K562 (cell line): ENCODE measurements around the gene VTA1. TPM values are rescaled to one million over a fixed set of nuclear protein-coding genes. Genes with fewer than 3 reads are reported as not detected.

Experiments
- ATAC-seq: fragments of 200-7000 bp; cut with Tn5 transposase; 3 replicates; pipeline ENCODE4 v1.9.1; 2020; ENCODE audit warnings: moderate library complexity
- BruUV-seq: library from RNA; stranded (reverse); fragments of 400-500 nt; replicated peaks from 2 replicates; lab custom pipeline; 2021; lab: Mats Ljungman, UMichigan
- CTCF ChIA-PET: fragments of 300-600 bp; formaldehyde crosslinking; extraction: SDS; loops from one replicate; lab custom pipeline; 2021; ENCODE audit warnings: low intra/inter-chr PET ratio; lab: Yijun Ruan, JAX
- POLR2A ChIA-PET: fragments of 300-600, 350-650 bp; sonication (Branson Sonifier 250); formaldehyde crosslinking; extraction: SDS; loops from one replicate; lab custom pipeline; 2021; ENCODE audit warnings: antibody characterized with exemption, inconsistent platforms; lab: Yijun Ruan, JAX
- DNase-seq, 4 experiments: peaks; one replicate each; pipeline versions ENCODE4 v3.0.0 to v3.0.0-alpha.2; 2011 to 2018; ENCODE audit warnings: low spot score in 3 of 4, mixed read lengths in 3 of 4; ENCODE audit errors: extremely low read depth in 1 of 4
- FAIRE-seq: peaks from 2 replicates; lab custom pipeline; 2011; peaks lifted over from hg19 to GRCh38; lab: Jason Lieb, UNC
- H2AFZ ChIP-seq: 2 replicates; pipeline ENCODE4 v1.6.0; 2011; ENCODE audit warnings: low read depth, low read length, control low read depth, inconsistent platforms
- H3K27ac ChIP-seq: fragments of 200-600 bp; 3 replicates; pipeline ENCODE4 v1.8.0; 2011; ENCODE audit warnings: low read depth, mild to moderate bottlenecking, control low read depth, inconsistent platforms, low read length, moderate library complexity, mixed read lengths; ENCODE audit errors: extremely low read depth
- H3K27me3 ChIP-seq, 2 experiments: fragments of 300-600 bp in 1 of 2; 2 replicates in 1 of 2; 3 replicates in 1 of 2; pipeline versions ENCODE4 v1.6.0 to v1.8.0; 2011; ENCODE audit warnings: inconsistent platforms in 2 of 2, low read length in 2 of 2, mild to moderate bottlenecking in 1 of 2, mixed read lengths in 1 of 2, moderate library complexity in 1 of 2; ENCODE audit not compliant: control insufficient read depth in 2 of 2, insufficient read depth in 2 of 2
- H3K36me3 ChIP-seq: fragments of 300-600 bp; 3 replicates; pipeline ENCODE4 v1.8.0; 2011; ENCODE audit warnings: mild to moderate bottlenecking, low read length, inconsistent platforms; ENCODE audit not compliant: control insufficient read depth, insufficient read depth
- H3K4me1 ChIP-seq, 2 experiments: fragments of 200-600 bp in 1 of 2; replicated peaks in 1 of 2; 2 replicates in 1 of 2; 3 replicates in 1 of 2; pipeline versions ENCODE4 v1.5.1 to v1.8.0; 2011; ENCODE audit warnings: inconsistent platforms in 2 of 2, low read length in 2 of 2, mild to moderate bottlenecking in 1 of 2, mixed read lengths in 1 of 2, moderate library complexity in 1 of 2; ENCODE audit not compliant: control insufficient read depth in 2 of 2, insufficient read depth in 2 of 2
- H3K4me2 ChIP-seq: 2 replicates; pipeline ENCODE4 v1.6.1; 2011; ENCODE audit warnings: low read length, control low read depth, inconsistent platforms, mixed read lengths; ENCODE audit not compliant: insufficient read depth
- H3K4me3 ChIP-seq: fragments of 200-600 bp; sonication (generic), shearing (Covaris generic); 2 replicates; pipeline ENCODE4 v1.5.1; 2016; ENCODE audit warnings: control low read depth, inconsistent platforms
- H3K79me2 ChIP-seq: fragments of 200-600 bp; 3 replicates; pipeline ENCODE4 v1.8.0; 2011; ENCODE audit warnings: low read length, inconsistent platforms; ENCODE audit not compliant: control insufficient read depth, insufficient read depth
- H3K9ac ChIP-seq, 2 experiments: 2 replicates each; pipeline versions ENCODE4 v1.6.0 to v1.6.1; 2011; ENCODE audit warnings: low read depth in 2 of 2, low read length in 2 of 2, control low read depth in 1 of 2, inconsistent platforms in 1 of 2, mild to moderate bottlenecking in 1 of 2, mixed read lengths in 1 of 2; ENCODE audit not compliant: insufficient read depth in 1 of 2
- H3K9me1 ChIP-seq: one replicate; pipeline ENCODE4 v1.6.0; 2011; ENCODE audit warnings: inconsistent platforms, mild to moderate bottlenecking, low read length, moderate library complexity; ENCODE audit not compliant: control insufficient read depth, insufficient read depth
- H3K9me3 ChIP-seq: replicated peaks from 2 replicates; pipeline ENCODE4 v1.5.1; 2011; ENCODE audit warnings: low read depth, low read length, inconsistent platforms; ENCODE audit not compliant: control insufficient read depth, insufficient read depth
- H4K20me1 ChIP-seq: replicated peaks from 2 replicates; pipeline ENCODE4 v1.6.1; 2011; ENCODE audit warnings: low read length, inconsistent platforms, mixed read lengths; ENCODE audit not compliant: control insufficient read depth, insufficient read depth
- GABPB1 ChIP-seq: sonication (generic); formaldehyde crosslinking; IDR thresholded peaks from 2 replicates; pipeline ENCODE4 v1.8.0; 2022; ENCODE audit warnings: mild to moderate bottlenecking, missing genetic modification reagents
- MAZ ChIP-seq, 2 experiments: fragments of 450-650 bp in 1 of 2; sonication (generic) in 1 of 2; formaldehyde crosslinking; IDR thresholded peaks in 1 of 2; conservative IDR thresholded peaks in 1 of 2; 2 replicates each; pipeline versions ENCODE4 v1.4.0 to v1.5.0; 2020; ENCODE audit warnings: mild to moderate bottlenecking in 1 of 2, missing genetic modification reagents in 1 of 2
- SP2 ChIP-seq: IDR thresholded peaks from 2 replicates; pipeline ENCODE4 v1.6.1; 2011; ENCODE audit warnings: mild to moderate bottlenecking, low read depth, low read length, moderate library complexity; ENCODE audit not compliant: poor library complexity, severe bottlenecking; ENCODE audit errors: extremely low read depth
- ZFP36 ChIP-seq: fragments of 150-350 bp; IDR thresholded peaks from 2 replicates; pipeline ENCODE4 v1.6.1; 2018; ENCODE audit warnings: low read length, low read depth; ENCODE audit not compliant: partially characterized antibody
- ZNF217 ChIP-seq: sonication (generic); formaldehyde crosslinking; IDR thresholded peaks from 2 replicates; pipeline ENCODE4 v1.8.0; 2022; ENCODE audit warnings: mild to moderate bottlenecking, missing genetic modification reagents
- ZNF316 ChIP-seq: fragments of 450-650 bp; IDR thresholded peaks from 2 replicates; pipeline ENCODE4 v1.6.1; 2016
- ZNF57 ChIP-seq: fragments of 450-650 bp; formaldehyde crosslinking; IDR thresholded peaks from 2 replicates; pipeline ENCODE4 v1.4.0; 2020; ENCODE audit warnings: mild to moderate bottlenecking, moderate library complexity
- in situ Hi-C: fragments of 300-500 bp; cut with MboI; formaldehyde crosslinking; loops from 4 replicates; pipeline ENCODE4 v1.15.0; 2018; ENCODE audit warnings: inconsistent platforms, mixed read lengths
- intact Hi-C: fragments of 100-400 bp; cut with micrococcal nuclease; formaldehyde crosslinking; loops from 2 replicates; pipeline ENCODE4 v1.14.2; 2022
- polyA plus RNA-seq, 8 experiments: library from polyadenylated mRNA; depleted of rRNA in 4 of 8; stranded (reverse) in 5 of 8; unstranded in 3 of 8; fragments of >200 nt; fragmentation: Nextera tagmentation in 2 of 8; fragmentation: Illumina TruSeq in 1 of 8; extraction: Ambion mirVana in 2 of 8; extraction: Trizol in 1 of 8; gene quantifications; 2 replicates each; pipeline versions ENCODE4 v1.2.1 to v1.2.3, GENCODE V29; 2011 to 2014; ENCODE audit warnings: inconsistent platforms in 1 of 8, missing spikeins in 1 of 8
- total RNA-seq, 7 experiments: library from RNA; depleted of rRNA in 6 of 7; stranded (reverse); fragments of >200 nt in 6 of 7; fragmentation: Illumina TruSeq in 2 of 7; extraction: Trizol in 2 of 7; gene quantifications; 2 replicates each; pipeline versions ENCODE4 v1.2.1 to v1.2.3, GENCODE V29; 2011 to 2021; ENCODE audit warnings: low replicate concordance in 1 of 7
- TF ChIP-seq, protein P1 (sequence below): fragments of 450-650 bp; formaldehyde crosslinking; IDR thresholded peaks from 2 replicates; pipeline ENCODE4 v1.4.0; 2020; ENCODE audit warnings: mild to moderate bottlenecking
- TF ChIP-seq, protein P2 (sequence below): fragments of 250-450 bp; sonication (Bioruptor Pico); IDR thresholded peaks from 2 replicates; pipeline ENCODE4 v1.5.0; 2021; ENCODE audit warnings: mild to moderate bottlenecking, moderate library complexity

VTA1 gene
- total and polyA plus RNA-seq, 9 of the 15 experiments (the other 6 are each of a cell fraction or from before 2014, with no cell fraction given) = 47.8 to 182 (median 84.6) TPM

DNA sequence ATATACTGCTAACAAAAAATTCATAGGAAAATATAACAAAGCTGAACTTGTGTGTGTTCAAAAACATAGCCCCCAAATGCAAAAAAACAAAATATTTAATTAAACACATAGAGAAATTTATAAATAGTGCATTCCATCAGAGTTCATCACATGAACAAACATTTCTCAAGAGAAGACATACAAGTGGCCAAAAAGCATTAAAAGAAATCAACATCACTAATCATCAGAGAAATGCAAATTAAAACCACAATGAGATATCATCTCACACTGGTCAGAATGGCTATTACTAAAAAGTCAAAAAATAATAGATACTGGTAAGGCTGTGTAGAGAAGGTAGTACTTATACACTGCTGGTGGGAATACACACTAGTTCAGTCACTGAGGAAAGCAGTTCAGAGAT lies 115.2 kb downstream of the VTA1 start:
- Histone ChIP-seq H3K79me2 (no peaks in the 10 kb centered on the region), H3K27ac (no peak overlapping the region), H3K4me1 (no peaks in the 10 kb centered on the region), H3K9ac (no peak overlapping the region), H3K27me3 (no peaks in the 10 kb centered on the region), H4K20me1 (no peaks in the 10 kb centered on the region), H3K4me2 (no peak overlapping the region), H3K9me3 (no peaks in the 10 kb centered on the region), H3K4me3 (no peak overlapping the region), H3K9me1 (no peaks in the 10 kb centered on the region), H3K36me3 (no peaks in the 10 kb centered on the region), H2AFZ (no peak overlapping the region)
- intact Hi-C loops (no loop called here), in situ Hi-C loops (no loop called here)
- no peak for ATAC-seq
- no peak for FAIRE-seq
- TF ChIP-seq ZNF57 (CRISPR knock-in tag) (no peak), ZNF316 (no peak), ZFP36 (no peak), SP2 (no peak), GABPB1 (no peak), MAZ (CRISPR knock-in tag; conservative IDR thresholded peaks at IDR 0.05 in 1 of 2, IDR thresholded peaks at IDR 0.05 in 1 of 2) (no peak), ZNF217 (CRISPR knock-in tag) (no peak)
- TF ChIP-seq, protein P1, sequence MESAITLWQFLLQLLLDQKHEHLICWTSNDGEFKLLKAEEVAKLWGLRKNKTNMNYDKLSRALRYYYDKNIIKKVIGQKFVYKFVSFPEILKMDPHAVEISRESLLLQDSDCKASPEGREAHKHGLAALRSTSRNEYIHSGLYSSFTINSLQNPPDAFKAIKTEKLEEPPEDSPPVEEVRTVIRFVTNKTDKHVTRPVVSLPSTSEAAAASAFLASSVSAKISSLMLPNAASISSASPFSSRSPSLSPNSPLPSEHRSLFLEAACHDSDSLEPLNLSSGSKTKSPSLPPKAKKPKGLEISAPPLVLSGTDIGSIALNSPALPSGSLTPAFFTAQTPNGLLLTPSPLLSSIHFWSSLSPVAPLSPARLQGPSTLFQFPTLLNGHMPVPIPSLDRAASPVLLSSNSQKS (CRISPR knock-in tag) = no peak
- TF ChIP-seq, protein P2, sequence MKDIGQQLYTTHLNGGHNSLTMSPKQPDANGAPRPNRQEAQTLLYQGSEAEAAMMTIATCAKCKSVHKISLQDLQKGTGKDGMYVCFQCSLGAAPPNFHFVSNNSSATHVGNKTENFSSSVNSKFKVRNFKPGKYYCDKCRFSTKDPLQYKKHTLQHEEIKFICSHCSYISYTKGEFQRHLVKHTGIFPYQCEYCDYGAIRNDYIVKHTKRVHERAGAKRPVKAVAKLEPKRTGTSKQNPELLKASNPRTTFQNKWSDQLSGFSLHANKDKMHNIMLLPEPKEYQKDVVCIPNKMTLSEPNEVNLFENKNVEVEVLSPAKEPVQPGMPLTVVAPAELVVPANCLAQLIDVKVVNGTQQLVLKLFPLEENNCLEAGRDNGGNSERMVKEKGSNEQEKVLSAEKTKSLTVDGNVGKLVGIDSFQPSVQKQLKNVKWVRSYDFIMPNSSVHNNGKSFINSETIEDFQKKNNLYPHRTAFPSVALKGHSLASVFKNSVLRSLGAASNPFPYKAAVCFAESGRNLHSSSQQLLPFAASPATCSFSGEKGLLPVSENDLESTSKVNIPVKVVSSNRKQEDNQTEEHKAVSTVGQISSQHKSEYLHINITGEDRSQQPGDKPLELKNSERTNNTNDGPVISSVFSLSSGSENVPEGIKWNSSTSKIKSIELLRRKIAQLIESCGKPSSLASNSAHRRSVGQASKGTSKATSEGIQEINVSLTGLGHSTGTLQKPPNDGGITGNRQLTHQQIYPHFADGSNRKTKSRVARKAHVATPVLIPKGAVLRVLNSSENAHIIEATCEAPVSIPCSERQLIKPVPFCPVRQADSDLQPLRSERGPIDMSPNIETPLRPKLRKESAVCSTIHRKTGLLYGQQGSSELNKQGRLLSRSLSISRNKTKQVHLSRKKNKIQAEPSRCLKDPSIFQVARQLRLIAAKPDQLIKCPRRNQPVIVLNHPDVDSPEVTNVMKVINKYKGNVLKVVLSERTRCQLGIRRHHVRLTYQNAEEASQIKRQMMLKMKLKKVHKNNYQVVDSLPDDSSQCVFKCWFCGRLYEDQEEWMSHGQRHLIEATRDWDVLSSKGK (CRISPR knock-in tag) = no peak
- ChIA-PET POLR2A (no interaction called here), CTCF (no interaction called here)
- DNase-seq = no peak
- no TSS peak for BruUV-seq
